MM.1S (cell line): Measurements from ENCODE around the gene KRTAP4-3.

Source experiments
- EZH2 ChIP-seq: fragments of 300-600 bp; sonication (generic); optimal IDR thresholded peaks from 2 replicates; pipeline ENCODE3; 2017; ENCODE audit warnings: low read depth, mild to moderate bottlenecking, antibody characterized with exemption, low read length, mixed read lengths
- EZH2phosphoT487 ChIP-seq: fragments of 300-600 bp; sonication (generic); IDR thresholded peaks from 2 replicates; pipeline ENCODE4 v1.6.1; 2018; ENCODE audit warnings: antibody characterized with exemption, low read length
- TF ChIP-seq, protein P1 (sequence below): fragments of 300-600 bp; sonication (generic); IDR thresholded peaks from 2 replicates; pipeline ENCODE4 v1.5.1; 2016; ENCODE audit warnings: antibody characterized with exemption, low read length, mixed read lengths

DNA sequence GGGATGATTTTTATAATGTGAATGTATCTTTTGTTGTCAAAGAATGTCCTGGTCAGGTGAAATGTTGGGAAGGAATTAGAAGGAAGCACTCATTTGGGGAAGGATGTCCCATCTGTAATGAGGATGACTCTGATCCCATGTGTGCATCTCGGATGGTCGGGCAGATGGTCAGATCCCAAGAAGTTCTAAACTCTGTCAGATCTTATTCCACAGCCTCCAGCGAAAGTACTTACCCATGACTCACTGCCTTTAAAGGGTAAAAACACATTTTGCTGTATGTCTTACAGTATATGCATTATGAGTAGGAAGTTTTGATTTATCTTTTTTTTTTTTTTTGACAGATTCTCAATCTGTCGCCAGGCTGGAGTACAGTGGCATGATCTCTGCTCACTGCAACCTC, 49.3 kb downstream of the KRTAP4-3 start:
- TF ChIP-seq, protein P1, sequence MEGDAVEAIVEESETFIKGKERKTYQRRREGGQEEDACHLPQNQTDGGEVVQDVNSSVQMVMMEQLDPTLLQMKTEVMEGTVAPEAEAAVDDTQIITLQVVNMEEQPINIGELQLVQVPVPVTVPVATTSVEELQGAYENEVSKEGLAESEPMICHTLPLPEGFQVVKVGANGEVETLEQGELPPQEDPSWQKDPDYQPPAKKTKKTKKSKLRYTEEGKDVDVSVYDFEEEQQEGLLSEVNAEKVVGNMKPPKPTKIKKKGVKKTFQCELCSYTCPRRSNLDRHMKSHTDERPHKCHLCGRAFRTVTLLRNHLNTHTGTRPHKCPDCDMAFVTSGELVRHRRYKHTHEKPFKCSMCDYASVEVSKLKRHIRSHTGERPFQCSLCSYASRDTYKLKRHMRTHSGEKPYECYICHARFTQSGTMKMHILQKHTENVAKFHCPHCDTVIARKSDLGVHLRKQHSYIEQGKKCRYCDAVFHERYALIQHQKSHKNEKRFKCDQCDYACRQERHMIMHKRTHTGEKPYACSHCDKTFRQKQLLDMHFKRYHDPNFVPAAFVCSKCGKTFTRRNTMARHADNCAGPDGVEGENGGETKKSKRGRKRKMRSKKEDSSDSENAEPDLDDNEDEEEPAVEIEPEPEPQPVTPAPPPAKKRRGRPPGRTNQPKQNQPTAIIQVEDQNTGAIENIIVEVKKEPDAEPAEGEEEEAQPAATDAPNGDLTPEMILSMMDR = no peak
- TF ChIP-seq EZH2 (no peak), EZH2phosphoT487 (no peak)
